ENCODE measurements around the gene MAP3K13.
"Not testable (repeated sequence)": the region's sequence is repeated elsewhere in the genome, so short reads cannot be mapped to it uniquely, and the experiment has no call there.

The MAP3K13 gene

DNA sequence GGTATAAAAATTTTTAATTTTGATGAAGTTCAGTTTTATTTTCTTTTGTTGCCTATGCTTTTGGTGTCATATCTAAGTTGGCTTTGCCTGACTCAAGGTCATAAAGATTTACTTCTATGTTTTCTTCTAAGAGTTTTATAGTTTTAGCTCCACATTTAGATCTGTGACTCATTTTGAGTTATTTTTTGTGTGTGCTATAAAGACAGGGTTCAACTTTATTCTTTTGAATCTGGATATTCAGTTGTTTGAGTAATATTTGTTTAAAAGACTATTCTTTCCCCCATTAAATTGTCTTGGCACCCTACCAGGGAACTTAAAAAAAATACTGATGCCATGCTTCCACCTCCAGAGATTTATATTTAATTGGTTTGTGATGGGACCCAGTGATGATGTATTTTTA, 4.0 kb downstream of the MAP3K13 start:
- TF ChIP-seq, protein P1, sequence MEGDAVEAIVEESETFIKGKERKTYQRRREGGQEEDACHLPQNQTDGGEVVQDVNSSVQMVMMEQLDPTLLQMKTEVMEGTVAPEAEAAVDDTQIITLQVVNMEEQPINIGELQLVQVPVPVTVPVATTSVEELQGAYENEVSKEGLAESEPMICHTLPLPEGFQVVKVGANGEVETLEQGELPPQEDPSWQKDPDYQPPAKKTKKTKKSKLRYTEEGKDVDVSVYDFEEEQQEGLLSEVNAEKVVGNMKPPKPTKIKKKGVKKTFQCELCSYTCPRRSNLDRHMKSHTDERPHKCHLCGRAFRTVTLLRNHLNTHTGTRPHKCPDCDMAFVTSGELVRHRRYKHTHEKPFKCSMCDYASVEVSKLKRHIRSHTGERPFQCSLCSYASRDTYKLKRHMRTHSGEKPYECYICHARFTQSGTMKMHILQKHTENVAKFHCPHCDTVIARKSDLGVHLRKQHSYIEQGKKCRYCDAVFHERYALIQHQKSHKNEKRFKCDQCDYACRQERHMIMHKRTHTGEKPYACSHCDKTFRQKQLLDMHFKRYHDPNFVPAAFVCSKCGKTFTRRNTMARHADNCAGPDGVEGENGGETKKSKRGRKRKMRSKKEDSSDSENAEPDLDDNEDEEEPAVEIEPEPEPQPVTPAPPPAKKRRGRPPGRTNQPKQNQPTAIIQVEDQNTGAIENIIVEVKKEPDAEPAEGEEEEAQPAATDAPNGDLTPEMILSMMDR (IDR thresholded peaks at IDR 0.05) = no peak
- Histone ChIP-seq H3K4me3 (no peak overlapping the region), H3K27ac (no peak overlapping the region)
- no peak for DNase-seq (ENCODE audit: low spot score)

DNA sequence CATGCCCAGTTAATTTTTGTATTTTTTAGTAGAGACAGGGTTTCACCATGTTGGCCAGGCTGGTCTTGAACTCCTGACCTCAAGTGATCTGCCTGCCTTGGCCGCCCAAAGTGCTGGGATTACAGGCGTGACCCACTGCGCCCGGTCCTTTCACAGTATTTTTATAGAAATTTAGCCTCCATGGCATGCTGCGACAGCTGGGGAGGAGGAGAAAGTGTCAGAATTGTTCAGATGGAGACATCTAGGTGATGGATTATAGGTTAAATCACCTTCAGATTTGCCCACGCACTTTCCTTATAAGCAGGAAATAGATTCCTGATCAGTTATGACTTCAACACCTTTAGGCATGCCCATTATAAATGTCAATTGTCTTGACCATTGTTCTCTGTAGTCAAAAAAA, 7.4 kb downstream of the MAP3K13 start:
- H3K4me3 ChIP-seq; H3K27ac ChIP-seq; DNase-seq (ENCODE audit: low spot score): not testable (repeated sequence)

DNA sequence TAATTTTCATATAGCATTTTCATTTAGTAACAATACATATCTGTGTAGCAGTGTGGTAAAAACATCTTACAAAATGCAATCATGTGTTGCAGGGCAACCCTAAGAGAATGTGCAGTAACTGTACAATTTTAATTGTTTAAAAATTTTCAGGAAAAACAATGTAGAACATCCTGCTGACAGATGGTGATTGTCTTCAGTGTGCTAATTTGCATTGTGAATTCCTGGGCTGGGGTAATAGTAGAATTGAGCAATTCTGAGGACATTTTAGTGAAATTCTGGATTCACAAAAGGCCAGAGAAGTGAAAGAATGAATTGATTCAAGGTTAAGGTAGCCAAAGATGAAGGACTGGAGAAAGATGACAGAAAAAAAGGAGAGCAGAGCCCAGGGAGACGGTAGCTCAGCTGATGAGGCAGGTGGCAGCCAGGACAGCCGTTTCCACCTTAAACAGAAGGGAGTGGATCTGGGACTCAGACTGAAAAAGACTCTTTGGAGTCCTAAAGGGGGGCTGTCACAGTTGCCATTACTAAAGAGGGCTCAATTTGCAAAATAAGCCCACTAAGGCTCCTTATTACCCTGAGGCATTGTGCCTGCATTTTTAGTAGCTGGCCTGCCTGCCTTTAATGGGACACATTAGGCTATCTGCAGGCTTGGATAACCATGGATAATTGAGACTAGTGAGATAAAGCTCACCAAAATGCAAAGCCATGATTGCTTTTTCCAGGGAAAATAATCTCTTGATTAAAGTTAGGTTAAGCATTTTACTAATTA, 8.6 kb downstream of the MAP3K13 start:
- H3K27ac ChIP-seq = no peak overlapping the region
- DNase-seq (ENCODE audit: low spot score) = no peak
- no peak overlapping the region for H3K4me3 ChIP-seq
- TF ChIP-seq, protein P1 (IDR thresholded peaks at IDR 0.05) = no peak

DNA sequence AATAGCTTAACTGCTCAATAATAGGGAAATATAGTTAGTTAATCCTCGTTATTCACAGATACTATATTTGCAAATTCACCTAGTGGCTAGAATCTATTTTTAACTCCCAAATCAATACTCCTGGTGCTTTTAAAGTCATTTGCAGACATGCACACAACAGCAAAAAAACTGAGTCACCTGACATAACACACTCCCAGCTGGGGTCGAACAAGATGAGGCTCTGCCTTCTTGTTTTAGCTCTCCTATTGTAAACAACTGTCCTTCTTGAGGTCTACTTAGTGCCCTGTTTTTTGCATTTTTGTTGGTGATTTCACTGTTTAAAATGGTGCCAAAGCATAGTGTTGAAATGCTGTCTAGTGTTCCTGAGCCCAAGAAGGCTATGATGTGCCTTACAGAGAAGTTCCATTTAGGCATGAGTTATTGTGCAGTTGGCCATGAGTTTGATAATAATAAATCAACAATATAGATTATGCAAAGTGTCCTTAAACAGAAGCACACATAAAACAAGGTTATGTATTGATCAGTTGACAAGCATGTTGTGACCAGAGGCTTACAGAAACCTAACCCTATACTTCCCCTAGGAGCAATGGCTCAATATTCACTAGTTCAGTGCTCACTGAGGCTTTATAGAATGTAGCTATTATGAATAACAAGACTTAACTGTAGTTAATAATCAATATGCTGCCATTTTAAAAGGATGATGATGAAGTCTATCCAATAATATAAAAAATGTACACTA, 18.6 kb downstream of the MAP3K13 start:
- DNase-seq (ENCODE audit: low spot score) = no peak
- no peak overlapping the region for H3K4me3 ChIP-seq
- H3K27ac ChIP-seq = no peak overlapping the region
- TF ChIP-seq, protein P1 (IDR thresholded peaks at IDR 0.05) = no peak

DNA sequence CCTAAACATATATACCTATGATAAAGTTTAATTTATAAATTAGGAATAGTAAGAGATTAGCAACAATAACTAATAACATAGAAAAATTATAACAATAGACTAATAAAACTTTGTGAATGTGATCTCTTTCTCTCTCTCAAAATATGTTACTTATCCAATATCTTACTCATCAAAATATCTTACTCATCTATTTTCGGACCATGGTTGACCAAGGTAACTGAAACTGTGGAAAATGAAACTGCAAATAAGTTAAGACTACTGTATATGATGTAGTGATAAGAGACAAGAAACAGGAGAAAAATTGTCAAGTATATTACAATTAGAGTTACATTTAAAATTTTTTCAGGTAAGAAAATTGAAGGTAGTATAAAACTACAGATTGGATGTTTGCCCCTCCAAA, 19.2 kb downstream of the MAP3K13 start:
- Histone ChIP-seq H3K4me3 (no peak overlapping the region), H3K27ac (no peak overlapping the region)
- DNase-seq (ENCODE audit: low spot score) = no peak
- TF ChIP-seq, protein P1 (IDR thresholded peaks at IDR 0.05) = no peak

DNA sequence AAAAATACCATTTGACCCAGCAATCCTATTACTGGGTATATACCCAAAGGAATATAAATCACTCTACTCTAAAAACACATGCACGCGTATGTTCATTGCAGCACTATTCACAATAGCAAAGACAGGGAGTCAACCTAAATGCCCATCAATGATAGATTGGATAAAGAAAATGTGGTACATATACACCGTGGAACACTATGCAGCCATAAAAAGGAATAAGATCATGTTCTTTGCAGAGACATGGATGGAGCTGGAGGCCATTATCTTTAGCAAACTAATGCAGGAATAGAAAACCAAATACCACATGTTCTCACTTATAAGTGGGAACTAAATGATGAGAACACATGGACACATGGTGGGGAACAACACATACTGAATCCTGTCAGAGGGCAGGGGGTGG, 23.6 kb downstream of the MAP3K13 start:
- not testable (repeated sequence) for H3K27ac ChIP-seq; DNase-seq (ENCODE audit: low spot score); H3K4me3 ChIP-seq

DNA sequence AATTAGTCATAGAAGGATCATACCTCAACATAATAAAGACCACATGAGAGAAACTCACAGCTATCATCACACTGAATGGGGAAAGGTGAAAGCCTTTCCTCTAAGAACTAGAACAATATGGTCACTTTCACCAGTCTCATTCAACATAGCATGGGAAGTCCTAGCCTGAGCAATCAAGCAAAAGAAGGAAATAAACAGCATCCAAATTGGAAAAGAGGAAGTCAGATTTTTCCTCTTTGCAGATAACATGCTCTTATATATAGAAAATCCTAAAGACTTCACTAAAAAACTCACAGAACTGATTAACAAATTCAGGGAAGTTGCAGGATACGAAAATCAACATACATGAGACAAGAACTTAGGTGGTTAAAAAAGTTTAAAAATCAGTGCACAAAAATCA, 24.7 kb downstream of the MAP3K13 start:
- H3K4me3 ChIP-seq = no peak overlapping the region

More for the DNA sequence above, 24.7 kb downstream of the MAP3K13 start:
- TF ChIP-seq, protein P1 (IDR thresholded peaks at IDR 0.05) = no peak
- no peak for DNase-seq (ENCODE audit: low spot score)
- H3K27ac ChIP-seq = no peak overlapping the region
